Neuron (in vitro differentiated cells): ENCODE data around the gene AGAP2.

ENCODE experiments used
- H2AFZ ChIP-seq: one replicate; pipeline ENCODE4 v1.6.1; 2013; ENCODE audit warnings: low read depth, mild to moderate bottlenecking, inconsistent platforms, low read length, moderate library complexity
- H3K27me3 ChIP-seq: one replicate; pipeline ENCODE4 v1.6.1; 2013; ENCODE audit warnings: low read length; ENCODE audit not compliant: insufficient read depth
- H3K36me3 ChIP-seq: one replicate; pipeline ENCODE4 v1.6.1; 2013; ENCODE audit warnings: low read length; ENCODE audit not compliant: insufficient read depth
- H3K4me1 ChIP-seq: one replicate; pipeline ENCODE4 v1.6.1; 2013; ENCODE audit warnings: low read length; ENCODE audit not compliant: insufficient read depth
- H3K4me3 ChIP-seq: 2 replicates; pipeline ENCODE4 v1.5.1; 2013; ENCODE audit warnings: mild to moderate bottlenecking, low read length, moderate library complexity
- H3K9me3 ChIP-seq: one replicate; pipeline ENCODE4 v1.6.1; 2013; ENCODE audit warnings: low read length

The AGAP2 gene

DNA sequence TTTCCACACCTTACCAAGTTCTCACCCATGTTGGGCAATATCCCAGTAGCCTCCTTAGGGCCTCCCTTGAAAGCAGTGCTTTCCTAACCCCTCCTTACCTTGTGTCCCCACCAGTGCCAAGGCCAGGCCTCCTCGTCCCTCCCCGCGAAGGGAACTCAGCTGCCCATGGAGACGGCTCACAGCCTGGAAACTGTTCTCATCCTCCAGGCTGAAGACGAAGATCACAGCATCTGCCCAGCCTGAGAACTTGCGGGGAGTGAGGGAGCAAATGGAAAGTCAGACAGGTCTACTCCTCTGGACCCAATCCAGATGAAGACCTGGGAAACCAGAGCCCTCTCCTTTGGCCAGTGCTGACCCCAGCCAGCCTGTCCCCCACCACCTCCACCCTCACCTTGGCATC, 4.6 kb downstream of the AGAP2 start:
- Histone ChIP-seq H2AFZ (no peak overlapping the region), H3K9me3 (no peaks in the 10 kb centered on the region), H3K4me1 (peaks cover 28% of the 10 kb centered on the region), H3K4me3 (no peak overlapping the region), H3K36me3 (peaks cover 13% of the 10 kb centered on the region), H3K27me3 (no peaks in the 10 kb centered on the region)

GRCh38 chr12:57732726-57733593, 5.6 kb downstream of the AGAP2 start:
- Histone ChIP-seq H2AFZ (no peak overlapping the region), H3K36me3 (peaks cover 13% of the 10 kb centered on the region), H3K27me3 (no peaks in the 10 kb centered on the region), H3K4me1 (peaks cover 27% of the 10 kb centered on the region), H3K9me3 (no peaks in the 10 kb centered on the region), H3K4me3 (no peak overlapping the region)

DNA sequence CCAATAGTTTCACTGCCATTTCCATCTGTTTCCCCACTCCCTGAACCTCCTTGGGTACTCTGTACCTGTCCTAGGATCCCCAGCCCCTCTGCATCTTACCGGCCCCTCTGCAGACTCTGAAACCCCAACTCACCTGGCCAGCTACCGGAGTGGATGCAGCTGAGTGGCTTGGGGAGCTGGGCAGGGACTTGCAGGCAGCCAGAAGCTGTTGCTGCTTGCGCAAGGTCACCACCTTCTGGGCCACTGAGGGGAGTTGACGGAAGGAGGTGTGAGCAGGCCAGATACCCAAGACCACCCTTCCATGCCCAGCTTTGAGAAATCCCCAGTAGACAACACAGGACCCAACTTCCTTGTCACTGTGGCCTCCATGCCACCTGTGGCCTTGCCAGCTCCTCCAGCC, 6.3 kb downstream of the AGAP2 start:
- Histone ChIP-seq H3K4me1 (peaks cover 25% of the 10 kb centered on the region), H3K4me3 (no peak overlapping the region), H2AFZ (no peak overlapping the region), H3K27me3 (no peaks in the 10 kb centered on the region), H3K9me3 (no peaks in the 10 kb centered on the region), H3K36me3 (peaks cover 13% of the 10 kb centered on the region)

DNA sequence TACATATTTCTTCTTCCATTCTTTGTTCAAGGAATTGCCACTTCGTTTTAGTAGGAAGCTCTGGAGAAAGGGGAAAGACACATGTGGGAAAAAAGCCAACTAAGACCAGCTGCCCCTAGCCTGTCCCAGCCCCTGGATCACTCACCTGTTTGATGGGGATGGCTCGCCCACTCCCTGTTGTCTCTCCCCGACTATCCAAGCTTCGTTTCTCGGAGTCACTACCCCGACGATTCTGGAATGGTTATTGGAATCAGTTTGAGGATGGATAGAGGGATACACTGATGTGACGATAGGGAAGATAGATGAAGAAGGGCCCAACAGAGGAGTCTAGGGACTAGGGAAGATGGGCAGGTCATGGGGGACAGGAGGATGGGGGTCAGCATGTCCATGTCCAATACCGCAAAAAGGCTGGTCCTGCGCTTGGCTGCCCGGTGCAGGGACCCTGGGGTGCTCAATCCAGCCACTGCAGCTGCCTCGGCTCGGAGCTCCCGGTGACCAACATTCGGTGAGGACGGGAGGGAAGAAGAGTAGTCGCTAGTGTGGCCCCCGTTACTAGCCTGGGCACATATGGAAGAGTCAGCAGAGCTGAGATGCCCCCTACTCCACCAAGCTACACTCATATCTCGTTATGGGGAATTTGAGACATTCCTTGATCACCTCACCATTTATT, 7.0 kb downstream of the AGAP2 start:
- H3K36me3 ChIP-seq, result peaks cover 17% of the 10 kb centered on the region

GRCh38 chr12:57730336-57731067, 8.0 kb downstream of the AGAP2 start:
- no peak overlapping the region for H2AFZ ChIP-seq
- no peak overlapping the region for H3K4me3 ChIP-seq
- H3K36me3 ChIP-seq, result peaks cover 22% of the 10 kb centered on the region
- peaks cover 9% of the 10 kb centered on the region for H3K4me1 ChIP-seq
- H3K9me3 ChIP-seq, result peaks cover 3% of the 10 kb centered on the region
- H3K27me3 ChIP-seq, result no peaks in the 10 kb centered on the region

More for the DNA sequence above, 7.0 kb downstream of the AGAP2 start:
- Histone ChIP-seq H3K4me1 (peaks cover 19% of the 10 kb centered on the region), H3K9me3 (no peaks in the 10 kb centered on the region), H3K27me3 (no peaks in the 10 kb centered on the region), H3K4me3 (no peak overlapping the region), H2AFZ (no peak overlapping the region)

DNA sequence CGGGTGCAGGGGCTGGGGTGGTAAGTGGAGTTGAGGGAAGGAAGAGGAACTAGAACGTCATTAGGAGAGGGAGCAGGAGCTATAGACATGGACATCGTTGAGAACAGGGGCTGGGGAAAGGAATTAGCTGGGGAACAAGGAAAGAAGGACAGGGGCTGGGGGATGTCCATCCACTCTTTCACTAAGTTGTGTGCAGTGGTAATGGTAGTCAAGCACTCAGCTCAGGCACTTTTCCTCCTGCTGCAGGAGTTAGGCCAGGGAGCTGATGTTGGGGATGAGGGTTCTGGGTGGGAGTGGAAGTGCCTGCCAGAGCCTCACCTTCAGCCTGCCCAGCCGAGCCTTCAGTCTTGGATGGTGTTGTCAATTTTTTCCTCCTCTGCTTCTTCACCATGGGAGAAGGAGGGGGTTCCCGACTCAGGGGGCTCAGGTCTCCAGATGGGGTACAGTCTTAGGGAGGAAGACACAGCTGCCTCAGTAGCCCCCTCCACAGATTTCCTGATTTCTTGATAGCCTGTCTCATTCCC, 9.2 kb downstream of the AGAP2 start:
- H2AFZ ChIP-seq, result no peak overlapping the region
- peaks cover 3% of the 10 kb centered on the region for H3K9me3 ChIP-seq

DNA sequence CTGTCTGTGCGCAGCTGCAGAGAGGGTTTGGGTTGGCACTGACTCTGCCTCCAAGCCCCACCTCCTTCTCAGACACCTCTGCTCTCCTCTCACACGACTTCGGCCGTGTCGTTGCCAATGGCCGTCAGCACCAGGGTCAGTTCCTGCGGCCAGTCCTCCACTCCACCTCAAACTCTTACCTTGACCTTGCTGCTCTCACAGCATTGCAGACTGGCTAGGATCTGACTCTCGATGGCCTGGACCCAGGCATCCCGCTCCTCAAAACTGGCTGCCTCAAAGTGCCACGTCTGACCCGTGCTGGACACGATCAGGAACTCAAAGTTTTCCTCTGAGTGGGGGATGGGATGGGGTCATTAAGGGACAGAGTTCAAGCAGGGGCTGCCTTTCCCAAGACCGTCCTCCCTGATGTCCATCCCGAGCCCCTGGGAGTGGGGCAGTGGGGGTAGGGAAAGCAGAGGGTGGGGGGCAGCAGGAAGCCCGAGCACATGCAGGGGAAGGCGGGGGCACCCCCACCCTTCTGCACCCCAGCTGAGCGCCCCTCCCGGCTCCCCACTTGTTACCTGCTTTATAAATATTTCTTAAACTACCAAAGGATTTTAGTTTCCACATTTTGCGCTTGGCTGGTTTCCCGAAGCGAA, 10.7 kb downstream of the AGAP2 start:
- H3K4me1 ChIP-seq, result no peaks in the 10 kb centered on the region
- H2AFZ ChIP-seq, result no peak overlapping the region
- no peak overlapping the region for H3K4me3 ChIP-seq
- H3K9me3 ChIP-seq, result peaks cover 3% of the 10 kb centered on the region
- peaks cover 22% of the 10 kb centered on the region for H3K36me3 ChIP-seq
- no peaks in the 10 kb centered on the region for H3K27me3 ChIP-seq

More for the DNA sequence above, 9.2 kb downstream of the AGAP2 start:
- Histone ChIP-seq H3K27me3 (no peaks in the 10 kb centered on the region), H3K4me3 (no peak overlapping the region), H3K4me1 (no peaks in the 10 kb centered on the region), H3K36me3 (peaks cover 22% of the 10 kb centered on the region)

GRCh38 chr12:57726884-57727757, 11.4 kb downstream of the AGAP2 start:
- Histone ChIP-seq H3K4me3 (no peak overlapping the region), H2AFZ (no peak overlapping the region), H3K9me3 (peaks cover 3% of the 10 kb centered on the region), H3K36me3 (peaks cover 22% of the 10 kb centered on the region), H3K27me3 (no peaks in the 10 kb centered on the region), H3K4me1 (no peaks in the 10 kb centered on the region)

- Histone ChIP-seq H2AFZ (no peak overlapping the region), H3K4me3 (no peak overlapping the region), H3K27me3 (no peaks in the 10 kb centered on the region), H3K9me3 (peaks cover 3% of the 10 kb centered on the region), H3K36me3 (peaks cover 27% of the 10 kb centered on the region), H3K4me1 (no peaks in the 10 kb centered on the region)
These were observed 12.2 kb downstream of the AGAP2 start for GRCh38 chr12:57726151-57726883.

DNA sequence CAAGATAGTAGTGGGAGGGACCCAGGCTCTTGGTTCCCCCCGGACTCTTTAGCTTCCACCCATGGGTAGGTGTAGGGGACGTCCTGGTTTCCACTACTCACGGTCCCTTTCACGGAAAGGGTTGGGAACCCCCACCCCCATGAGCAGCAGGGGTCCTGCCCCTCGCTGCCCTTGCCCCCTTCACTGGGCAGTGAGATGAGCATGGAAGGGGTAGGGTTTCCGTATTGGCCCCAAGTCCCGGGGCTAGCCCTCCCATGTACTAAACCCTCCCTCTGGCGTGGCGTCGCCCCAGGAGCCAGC, 12.7 kb downstream of the AGAP2 start:
- Histone ChIP-seq H3K9me3 (peaks cover 3% of the 10 kb centered on the region), H3K36me3 (peaks cover 29% of the 10 kb centered on the region), H2AFZ (no peak overlapping the region), H3K27me3 (no peaks in the 10 kb centered on the region), H3K4me3 (no peak overlapping the region), H3K4me1 (no peaks in the 10 kb centered on the region)

GRCh38 chr12:57724936-57725740, 13.4 kb downstream of the AGAP2 start:
- Histone ChIP-seq H2AFZ (no peak overlapping the region), H3K4me1 (no peaks in the 10 kb centered on the region), H3K4me3 (no peak overlapping the region), H3K9me3 (peaks cover 3% of the 10 kb centered on the region), H3K36me3 (peaks cover 32% of the 10 kb centered on the region), H3K27me3 (no peaks in the 10 kb centered on the region)
